ENCODE results near the gene FTO.
A peak's percentile ranks its signal among the peaks of the same experiment; 100 is the strongest.
"Not testable (repeated sequence)": the region's sequence is repeated elsewhere in the genome, so short reads cannot be mapped to it uniquely, and the experiment has no call there.

Gene FTO

GRCh38 chr16:53855056-53855455 is 151.1 kb downstream of the FTO start:
- no peak for DNase-seq (ENCODE audit: low read depth in 2 of 2, low spot score in 1 of 2)

GRCh38 chr16:53855511-53855910 is 151.6 kb downstream of the FTO start:
- no peak for DNase-seq (ENCODE audit: low read depth in 2 of 2, low spot score in 1 of 2)

- no peak for DNase-seq (ENCODE audit: low read depth in 2 of 2, low spot score in 1 of 2)
Measured at GRCh38 chr16:53859995-53860540, 156.1 kb downstream of the FTO start.

GRCh38 chr16:53863861-53864260 is 159.9 kb downstream of the FTO start:
- DNase-seq (ENCODE audit: low read depth in 2 of 2, low spot score in 1 of 2), result no peak

- no peak for DNase-seq (ENCODE audit: low read depth in 2 of 2, low spot score in 1 of 2)
Measured at GRCh38 chr16:53864819-53865493, 161.0 kb downstream of the FTO start.

- DNase-seq (ENCODE audit: low read depth in 2 of 2, low spot score in 1 of 2), result no peak
Measured at GRCh38 chr16:53865494-53865863, 161.5 kb downstream of the FTO start.

- DNase-seq (ENCODE audit: low read depth in 2 of 2, low spot score in 1 of 2), result no peak
Measured at GRCh38 chr16:53866520-53866919, 162.6 kb downstream of the FTO start.

- DNase-seq (ENCODE audit: low read depth in 2 of 2, low spot score in 1 of 2), result no peak
Measured at GRCh38 chr16:53870831-53871230, 166.9 kb downstream of the FTO start.

- no peak for DNase-seq (ENCODE audit: low read depth in 2 of 2, low spot score in 1 of 2)
Measured at GRCh38 chr16:53872248-53873221, 168.6 kb downstream of the FTO start.

- no peak for DNase-seq (ENCODE audit: low read depth in 2 of 2, low spot score in 1 of 2)
Measured at GRCh38 chr16:53876811-53877210, 172.9 kb downstream of the FTO start.

GRCh38 chr16:53878216-53878615 is 174.3 kb downstream of the FTO start:
- no peak for DNase-seq (ENCODE audit: low read depth in 2 of 2, low spot score in 1 of 2)

- no peak for DNase-seq (ENCODE audit: low read depth in 2 of 2, low spot score in 1 of 2)
Measured at GRCh38 chr16:53881371-53881770, 177.4 kb downstream of the FTO start.

GRCh38 chr16:53882310-53882709 is 178.4 kb downstream of the FTO start:
- no peak for DNase-seq (ENCODE audit: low read depth in 2 of 2, low spot score in 1 of 2)

- no peak for DNase-seq (ENCODE audit: low read depth in 2 of 2, low spot score in 1 of 2)
Measured at GRCh38 chr16:53884748-53885147, 180.8 kb downstream of the FTO start.

GRCh38 chr16:53886482-53887378 is 182.8 kb downstream of the FTO start:
- DNase-seq (ENCODE audit: low read depth in 2 of 2, low spot score in 1 of 2), result no peak

GRCh38 chr16:53888222-53888621 is 184.3 kb downstream of the FTO start:
- no peak for DNase-seq (ENCODE audit: low read depth in 2 of 2, low spot score in 1 of 2)

- not testable (repeated sequence) for DNase-seq (ENCODE audit: low read depth in 2 of 2, low spot score in 1 of 2)
Measured at GRCh38 chr16:53890877-53891276, 186.9 kb downstream of the FTO start.

GRCh38 chr16:53891409-53892139 is 187.6 kb downstream of the FTO start:
- no peak for DNase-seq (ENCODE audit: low read depth in 2 of 2, low spot score in 1 of 2)

- DNase-seq (ENCODE audit: low read depth in 2 of 2, low spot score in 1 of 2), result peak in 1 of 2 donors; percentile 7
Measured at GRCh38 chr16:53892155-53892554, 188.2 kb downstream of the FTO start.

- DNase-seq (ENCODE audit: low read depth in 2 of 2, low spot score in 1 of 2), result no peak
Measured at GRCh38 chr16:53893731-53894435, 189.9 kb downstream of the FTO start.
